GM08714 (cell line): ENCODE results near the gene ATE1.

Source experiments
- H3K4me3 ChIP-seq: fragments of 200-500 bp; sonication (Bioruptor generic); 2 replicates; pipeline ENCODE4 v1.5.1; 2014; ENCODE audit warnings: mild to moderate bottlenecking, low read length, inconsistent platforms
- ZNF274 ChIP-seq: IDR thresholded peaks from 2 replicates; pipeline ENCODE4 v1.6.1; 2012; ENCODE audit warnings: mild to moderate bottlenecking, low read depth, low read length

The ATE1 gene

DNA sequence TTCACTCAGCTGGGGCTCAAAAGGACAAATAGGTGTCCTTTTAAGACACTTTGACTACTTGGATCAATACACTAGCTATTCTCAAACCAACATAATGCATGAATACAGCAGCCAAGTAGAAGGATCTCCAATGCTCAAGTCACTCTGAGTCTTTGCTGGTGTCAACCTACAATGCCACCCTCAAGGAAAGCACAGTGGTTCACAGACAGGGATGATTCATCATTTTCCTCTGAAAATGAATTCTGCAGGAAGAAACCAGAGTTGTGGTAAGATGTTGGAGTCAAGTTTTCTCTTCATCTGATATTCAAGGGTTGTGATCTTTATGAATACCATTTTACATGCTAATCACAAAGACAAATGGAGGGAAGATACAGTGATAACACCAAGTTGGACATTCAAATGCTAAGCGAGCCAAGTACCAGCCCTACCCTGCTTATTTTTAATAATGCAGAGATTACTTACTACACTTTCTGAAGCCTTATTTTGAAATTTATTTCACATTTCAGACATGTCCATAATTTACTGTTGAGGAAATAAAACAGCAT is 186.5 kb downstream of the ATE1 start:
- H3K4me3 ChIP-seq, result no peak overlapping the region
- no peak for TF ChIP-seq ZNF274

DNA sequence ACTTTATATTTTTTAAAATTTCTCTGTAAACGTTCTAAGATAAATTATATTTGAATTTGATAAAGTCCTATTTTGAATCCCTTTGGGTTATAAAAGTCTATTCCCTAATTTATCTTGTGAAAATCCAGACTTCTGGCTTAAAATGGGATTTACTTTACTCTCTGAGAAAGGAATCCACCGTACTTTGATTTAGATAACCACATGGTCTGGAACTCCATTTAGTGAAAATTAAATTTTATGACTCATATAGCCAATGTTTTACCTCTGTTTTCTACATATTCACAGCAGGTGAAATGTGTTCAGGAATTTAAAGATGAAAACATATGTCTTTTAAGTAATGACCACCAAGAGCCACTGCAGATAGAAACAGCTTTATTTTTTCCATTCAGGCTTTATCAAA is 187.8 kb downstream of the ATE1 start:
- H3K4me3 ChIP-seq, result no peak overlapping the region
- TF ChIP-seq ZNF274, result no peak

DNA sequence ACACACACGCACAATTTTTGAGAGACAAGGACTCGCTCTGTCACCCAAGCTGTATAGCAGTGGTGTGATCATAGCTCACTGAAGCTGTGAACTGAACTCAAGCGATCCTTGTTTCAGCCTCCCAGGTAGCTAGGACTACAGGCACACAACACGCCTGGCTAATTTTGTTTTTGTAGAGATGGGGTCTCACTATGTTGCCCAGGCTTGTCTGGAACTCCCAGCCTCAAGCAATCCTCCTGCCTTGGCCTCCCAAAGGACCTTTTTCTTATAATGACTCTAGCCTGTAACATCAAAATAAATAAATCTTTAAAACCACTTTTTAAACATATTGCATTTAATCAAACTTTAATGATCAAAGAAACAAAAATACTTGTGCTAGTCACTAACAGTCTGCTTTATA is 188.7 kb downstream of the ATE1 start:
- no peak overlapping the region for H3K4me3 ChIP-seq
- no peak for TF ChIP-seq ZNF274

DNA sequence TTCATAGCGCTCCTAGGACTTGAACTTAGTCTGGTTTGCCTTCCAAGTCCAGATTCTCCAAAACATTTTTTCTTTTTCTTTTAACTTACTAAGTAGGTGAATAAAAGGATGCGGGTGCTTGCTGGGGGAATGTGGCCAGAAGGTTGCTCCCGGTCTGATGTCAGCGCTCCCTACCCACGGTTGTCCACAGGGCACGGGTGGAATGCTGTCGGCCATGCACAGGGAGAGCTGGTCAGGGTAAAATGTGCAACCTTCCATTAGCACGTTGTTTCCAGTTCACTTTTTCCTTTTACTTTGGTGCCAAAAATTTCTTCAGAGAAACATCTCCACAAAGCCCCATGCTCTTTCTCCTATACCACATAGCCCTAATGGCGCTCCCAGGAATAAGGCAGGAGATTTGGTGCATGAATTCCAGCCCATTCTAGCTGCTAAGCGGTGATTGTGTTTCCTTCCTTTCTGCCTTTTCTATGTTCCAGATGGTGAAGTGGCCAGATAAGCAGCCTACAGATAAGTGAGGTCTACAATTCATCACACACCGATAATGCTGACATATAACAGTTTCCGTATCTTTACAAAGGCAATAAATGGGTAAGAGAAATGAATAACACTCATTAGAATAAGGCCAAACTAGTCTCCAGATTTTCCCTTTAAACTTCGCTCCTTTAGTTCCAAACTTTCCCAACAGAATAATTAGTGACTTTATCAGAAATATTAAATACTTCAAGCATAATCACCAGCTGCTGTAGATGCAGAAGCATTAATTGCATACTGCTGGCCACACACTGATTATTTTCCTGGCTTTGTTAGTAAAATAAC is 191.3 kb downstream of the ATE1 start:
- no peak for TF ChIP-seq ZNF274
- H3K4me3 ChIP-seq, result no peak overlapping the region

DNA sequence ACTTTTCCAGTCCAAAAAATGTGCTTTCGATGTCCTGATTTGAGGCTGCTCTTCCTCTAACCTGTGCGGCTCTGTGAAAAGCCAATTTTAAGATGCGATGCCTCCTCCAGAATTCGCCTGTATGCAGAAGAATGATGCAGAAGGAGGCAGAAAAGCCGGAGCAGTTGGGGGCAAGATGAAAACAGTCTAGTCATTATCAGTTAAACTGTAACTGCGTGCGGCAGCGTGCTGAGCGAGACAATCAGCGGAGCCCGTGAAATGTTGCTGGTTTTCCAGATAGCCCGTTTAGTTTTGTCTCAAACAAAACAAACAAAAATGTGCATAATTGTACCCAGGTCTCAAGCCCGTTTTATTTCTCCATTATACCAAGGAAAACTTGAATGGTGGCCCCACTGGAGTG is 192.6 kb downstream of the ATE1 start:
- TF ChIP-seq ZNF274, result no peak
- no peak overlapping the region; the same call in 1 of the 2 replicates for H3K4me3 ChIP-seq

DNA sequence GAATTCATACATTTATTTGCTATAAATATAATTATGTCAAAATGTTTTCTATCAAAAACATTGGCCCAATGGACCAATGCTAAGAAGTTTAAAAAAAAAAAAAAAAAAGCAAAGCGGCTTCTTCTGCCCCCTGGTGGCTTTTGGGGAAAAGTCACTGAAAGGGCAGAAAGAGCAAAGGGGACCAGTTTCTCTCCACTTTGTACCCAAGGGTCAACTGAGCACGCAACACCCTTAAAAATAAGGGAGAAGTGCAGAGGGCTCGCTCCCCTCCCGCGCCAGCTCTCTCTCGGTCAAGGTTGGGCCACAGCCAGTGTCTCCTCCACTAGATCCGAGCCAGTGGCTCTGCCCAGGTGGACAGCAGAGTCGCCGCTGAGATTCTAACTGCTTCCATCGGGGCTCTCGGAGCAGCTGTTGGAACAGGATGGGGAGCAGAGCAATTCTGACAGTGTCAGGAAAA is 193.2 kb downstream of the ATE1 start:
- peak overlapping the region; percentile 17; the same call in 1 of the 2 replicates for H3K4me3 ChIP-seq
- no peak for TF ChIP-seq ZNF274

DNA sequence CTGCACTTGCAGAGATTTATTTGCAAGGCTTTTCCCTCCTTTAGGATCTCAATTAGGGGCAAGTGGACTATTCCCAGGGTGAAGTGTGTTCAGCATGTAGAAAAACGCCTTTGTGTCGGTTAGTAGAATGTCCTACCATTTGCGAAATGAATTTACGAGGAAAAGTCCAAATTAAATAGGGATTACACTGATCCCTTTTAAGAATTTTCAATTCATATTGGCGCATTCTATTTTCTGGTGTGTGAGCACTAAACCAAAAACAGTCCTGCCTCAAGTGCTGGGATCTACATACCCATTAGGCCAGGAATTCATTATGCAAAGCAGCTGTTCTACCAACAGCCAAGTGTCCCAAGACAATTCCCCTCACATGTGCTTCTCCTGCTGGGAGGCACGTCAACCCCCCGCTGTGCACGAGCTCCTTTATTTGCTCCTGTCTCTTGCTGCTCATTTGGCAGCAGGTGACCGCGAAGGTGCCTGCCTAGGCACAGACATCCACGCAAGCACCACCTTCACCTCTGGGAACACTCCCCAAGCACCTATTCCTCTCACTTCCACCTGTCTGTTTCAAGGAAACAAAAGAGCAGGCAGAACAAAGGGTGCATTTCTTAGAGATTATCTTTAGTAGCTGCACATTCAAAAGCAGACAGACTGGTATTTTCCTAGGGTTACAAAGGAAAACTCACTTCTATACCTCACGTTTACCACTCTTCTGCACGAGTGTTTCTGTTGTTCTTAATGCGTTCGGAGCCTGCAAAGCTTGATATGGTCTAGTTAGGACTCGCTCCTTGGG is 195.0 kb downstream of the ATE1 start:
- TF ChIP-seq ZNF274, result no peak

DNA sequence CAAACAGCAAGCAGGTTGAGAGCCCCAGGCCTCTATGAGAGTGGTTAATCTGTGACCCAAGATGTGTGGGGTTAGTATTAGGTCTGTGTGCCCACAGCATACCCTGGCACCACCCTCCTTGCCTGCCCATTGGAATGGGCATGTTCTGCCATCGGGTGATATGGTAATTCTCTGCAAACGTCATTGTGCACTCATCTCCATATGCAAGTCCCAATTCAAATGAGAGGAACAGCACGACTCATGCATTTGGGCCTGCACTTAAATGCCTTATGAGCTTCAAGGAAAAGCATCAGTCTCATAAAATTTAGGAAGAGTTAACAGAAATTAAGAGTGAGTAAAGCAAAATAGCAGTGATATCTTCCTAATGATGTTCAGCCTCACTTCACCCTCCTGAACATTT is 195.7 kb downstream of the ATE1 start:
- no peak overlapping the region for H3K4me3 ChIP-seq
- no peak for TF ChIP-seq ZNF274

More for the DNA sequence above, 195.0 kb downstream of the ATE1 start:
- no peak overlapping the region for H3K4me3 ChIP-seq

DNA sequence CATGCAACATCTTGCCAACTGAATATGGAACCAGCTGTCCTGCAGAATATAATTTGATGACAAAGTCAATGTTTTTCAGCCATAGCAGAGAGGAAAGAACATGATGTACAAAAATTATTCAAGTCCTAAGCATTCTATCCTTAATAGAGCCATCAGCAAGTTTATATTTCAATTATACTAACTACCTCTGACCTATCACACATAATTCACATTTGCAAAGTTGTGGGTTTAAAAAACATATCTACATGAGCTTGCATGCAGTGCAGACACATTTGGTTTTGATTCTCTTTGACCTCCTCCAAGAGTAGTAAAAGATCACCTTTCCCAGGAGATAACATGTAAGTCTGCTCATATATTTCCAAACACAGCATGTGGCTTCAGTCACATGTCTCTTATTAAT is 203.5 kb downstream of the ATE1 start:
- TF ChIP-seq ZNF274, result no peak
- H3K4me3 ChIP-seq, result no peak overlapping the region

DNA sequence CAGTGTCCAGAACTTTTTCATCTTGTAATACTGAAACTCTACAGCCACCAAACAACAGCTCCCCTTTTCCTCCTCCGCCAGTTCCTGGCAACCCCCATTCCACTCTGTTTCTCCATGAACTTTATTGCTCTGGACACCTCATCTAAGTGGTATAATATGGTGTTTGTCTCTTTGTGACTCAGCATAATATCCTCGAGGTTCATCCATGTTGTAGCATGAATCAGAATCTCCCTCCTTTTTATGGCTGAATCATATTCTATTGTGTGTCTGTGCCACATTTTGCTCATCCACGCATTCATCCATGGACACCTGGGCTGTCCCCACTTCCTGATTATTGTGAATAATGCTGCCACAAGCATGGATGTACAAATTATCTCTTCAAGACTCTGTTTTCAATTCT is 205.2 kb downstream of the ATE1 start:
- no peak for TF ChIP-seq ZNF274
- no peak overlapping the region for H3K4me3 ChIP-seq

DNA sequence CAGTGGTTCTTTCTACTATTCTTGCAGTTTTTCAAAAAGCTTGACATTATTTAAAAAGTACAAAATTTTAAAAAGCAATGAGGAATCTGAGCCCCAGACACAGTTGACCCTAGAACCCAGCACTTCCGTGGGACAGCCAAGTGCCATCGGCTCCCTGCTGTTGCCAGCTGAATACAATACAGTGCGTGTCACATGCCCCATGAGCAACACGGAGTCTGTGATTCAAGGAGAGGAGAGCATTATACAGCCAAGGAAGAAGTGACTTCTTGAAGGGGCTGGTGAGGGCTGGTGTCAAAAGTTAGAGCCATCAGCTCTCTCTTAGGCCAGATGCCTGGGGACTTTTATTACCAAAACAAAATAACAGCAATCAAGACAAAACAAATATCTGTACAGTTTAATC is 206.6 kb downstream of the ATE1 start:
- no peak for TF ChIP-seq ZNF274
- H3K4me3 ChIP-seq, result no peak overlapping the region

DNA sequence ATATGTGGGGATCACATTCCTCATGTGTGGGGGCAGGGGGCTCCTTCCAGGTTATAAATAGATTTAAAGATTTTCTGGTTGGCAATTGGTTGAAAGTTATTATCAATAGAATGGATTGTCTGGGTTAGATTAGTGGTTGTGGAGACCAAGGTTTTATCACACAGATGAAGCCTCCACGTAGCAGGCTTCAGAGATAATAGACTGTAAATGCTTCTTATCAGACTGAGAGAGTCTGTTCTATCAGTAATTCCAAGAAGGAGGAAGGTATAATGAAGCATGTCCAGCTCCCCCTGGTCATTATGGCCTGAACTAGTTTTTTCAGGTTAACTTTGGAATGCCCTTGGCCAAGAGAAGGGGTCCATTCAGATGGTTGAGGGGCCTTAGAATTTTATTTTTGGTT is 211.9 kb downstream of the ATE1 start:
- TF ChIP-seq ZNF274, result no peak
- H3K4me3 ChIP-seq, result no peak overlapping the region

DNA sequence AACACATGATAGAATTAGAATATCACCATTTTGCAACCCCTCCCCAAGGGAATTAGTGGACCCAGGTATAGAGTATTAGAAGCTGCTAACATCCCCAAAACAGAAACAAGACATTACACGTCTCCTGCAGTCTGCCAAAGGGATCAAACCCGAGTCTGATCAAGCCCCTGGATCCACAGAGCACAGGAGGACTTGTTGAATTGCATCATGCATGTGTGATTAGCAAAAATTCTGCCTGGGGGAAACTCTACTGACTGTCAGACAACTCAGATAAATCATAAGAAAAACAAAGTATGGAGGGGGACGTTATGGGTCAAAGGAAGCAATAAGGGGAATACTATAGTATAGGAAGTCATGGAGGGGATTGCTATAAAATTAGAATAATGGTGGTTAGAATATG is 212.8 kb downstream of the ATE1 start:
- H3K4me3 ChIP-seq, result no peak overlapping the region
- TF ChIP-seq ZNF274, result no peak

DNA sequence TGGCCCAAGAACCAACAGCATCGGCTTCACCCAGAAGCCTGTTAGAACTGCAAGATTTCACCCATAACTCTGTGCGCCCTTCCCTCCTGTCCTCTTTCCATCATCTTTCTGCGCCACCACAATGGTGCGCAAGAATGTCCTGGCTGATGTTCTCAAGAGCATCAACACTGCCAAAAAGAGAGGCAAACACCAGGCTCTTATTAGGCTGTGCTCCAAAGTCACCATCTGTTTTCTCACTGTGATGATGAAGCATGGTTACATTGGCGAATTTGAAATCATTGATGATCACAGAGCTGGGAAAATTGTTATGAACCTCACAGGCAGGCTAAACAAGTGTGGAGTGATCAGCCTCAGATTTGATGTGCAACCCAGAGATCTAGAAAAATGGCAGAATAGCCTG is 214.3 kb downstream of the ATE1 start:
- TF ChIP-seq ZNF274, result no peak
- H3K4me3 ChIP-seq, result no peak overlapping the region

DNA sequence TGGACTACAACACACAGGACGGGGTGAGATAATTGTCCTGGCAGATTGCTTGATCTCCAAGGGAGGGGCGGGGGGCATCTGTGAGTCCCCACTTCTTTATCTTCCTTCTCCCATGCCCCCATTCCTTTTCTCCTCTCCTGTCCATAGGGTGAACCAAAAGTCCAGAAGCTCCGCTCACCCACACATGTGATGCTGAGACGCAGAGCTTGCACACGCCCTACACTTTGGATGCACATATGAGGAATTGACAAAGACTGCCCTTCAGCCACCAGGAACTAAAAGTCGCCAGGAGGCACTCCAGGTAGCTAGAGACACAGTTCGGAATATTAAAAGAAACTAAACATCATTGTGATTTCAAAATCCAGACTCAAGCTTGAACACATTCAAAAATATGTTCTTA is 216.9 kb downstream of the ATE1 start:
- no peak for TF ChIP-seq ZNF274
- no peak overlapping the region for H3K4me3 ChIP-seq
